RWPE2 (cell line): ENCODE data around the gene CORO2A.

Experiments
- ATAC-seq: fragments of 200-7000 bp; cut with Tn5 transposase; 3 replicates; pipeline ENCODE4 v1.9.1; 2021; ENCODE audit warnings: low read depth
- DNase-seq: peaks from one replicate; pipeline ENCODE4 v3.0.0-alpha.2; 2020; ENCODE audit warnings: low spot score
- H3K27ac ChIP-seq: fragments of 450-650 bp; 2 replicates; pipeline ENCODE4 v1.5.1; 2017; ENCODE audit warnings: mild to moderate bottlenecking; ENCODE audit not compliant: poor library complexity, severe bottlenecking
- H3K27me3 ChIP-seq: fragments of 250-450 bp; sonication (Bioruptor Pico); 2 replicates; pipeline ENCODE4 v1.5.1; 2021; ENCODE audit warnings: mild to moderate bottlenecking, moderate library complexity; ENCODE audit not compliant: insufficient read depth, poor library complexity, severe bottlenecking
- H3K36me3 ChIP-seq: fragments of 250-450 bp; sonication (Bioruptor Pico); 2 replicates; pipeline ENCODE4 v1.5.1; 2020; ENCODE audit warnings: low read depth, mild to moderate bottlenecking, moderate library complexity
- H3K4me1 ChIP-seq: fragments of 250-450 bp; sonication (Bioruptor Pico); 2 replicates; pipeline ENCODE4 v1.5.1; 2021; ENCODE audit warnings: mild to moderate bottlenecking, moderate library complexity; ENCODE audit not compliant: insufficient read depth, poor library complexity, severe bottlenecking
- H3K4me3 ChIP-seq: fragments of 250-450 bp; sonication (Bioruptor Pico); 2 replicates; pipeline ENCODE4 v1.5.1; 2021; ENCODE audit warnings: mild to moderate bottlenecking, moderate library complexity; ENCODE audit not compliant: severe bottlenecking
- H3K9me3 ChIP-seq: fragments of 250-450 bp; sonication (Bioruptor Pico); 2 replicates; pipeline ENCODE4 v1.5.1; 2021; ENCODE audit warnings: mild to moderate bottlenecking, moderate library complexity; ENCODE audit not compliant: severe bottlenecking
- CTCF ChIP-seq: fragments of 450-650 bp; IDR thresholded peaks from one replicate; pipeline ENCODE4 v1.5.1; 2017; ENCODE audit warnings: mild to moderate bottlenecking, moderate library complexity; ENCODE audit not compliant: poor library complexity, severe bottlenecking

Gene CORO2A

DNA sequence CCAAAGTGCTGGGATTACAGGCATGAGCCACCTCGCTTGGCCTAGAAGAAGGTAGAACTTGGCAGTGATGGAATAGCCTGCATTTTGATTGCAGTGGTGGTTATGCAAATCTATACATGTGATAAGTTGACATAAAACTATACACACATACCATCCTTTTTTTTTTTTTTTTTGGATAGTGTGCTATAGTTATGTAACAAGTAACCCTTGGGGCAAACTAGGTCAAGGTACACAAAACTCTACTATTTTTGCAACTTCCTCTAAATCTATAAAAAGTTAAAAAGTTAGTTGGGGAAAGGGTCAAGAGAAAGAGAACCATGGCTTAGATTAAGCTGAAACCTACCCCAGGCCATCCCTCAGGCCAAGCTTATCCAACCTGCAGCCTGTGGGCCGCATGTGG lies 84.5 kb downstream of the CORO2A start:
- H3K9me3 ChIP-seq: no peaks in the 10 kb centered on the region
- H3K4me3 ChIP-seq: no peak overlapping the region
- no peaks in the 10 kb centered on the region for H3K27me3 ChIP-seq
- H3K4me1 ChIP-seq: no peaks in the 10 kb centered on the region
- H3K36me3 ChIP-seq: peaks cover 41% of the 10 kb centered on the region
- no peak for TF ChIP-seq CTCF
- DNase-seq (no peak), ATAC-seq (no peak)
- H3K27ac ChIP-seq: no peak overlapping the region

- ATAC-seq: no peak
- Histone ChIP-seq H3K4me1 (no peaks in the 10 kb centered on the region), H3K27ac (no peak overlapping the region), H3K9me3 (no peaks in the 10 kb centered on the region), H3K4me3 (no peak overlapping the region), H3K27me3 (no peaks in the 10 kb centered on the region), H3K36me3 (peaks cover 39% of the 10 kb centered on the region)
- DNase-seq: no peak
- no peak for TF ChIP-seq CTCF
These were observed 87.4 kb downstream of the CORO2A start for GRCh38 chr9:98105006-98105405.

DNA sequence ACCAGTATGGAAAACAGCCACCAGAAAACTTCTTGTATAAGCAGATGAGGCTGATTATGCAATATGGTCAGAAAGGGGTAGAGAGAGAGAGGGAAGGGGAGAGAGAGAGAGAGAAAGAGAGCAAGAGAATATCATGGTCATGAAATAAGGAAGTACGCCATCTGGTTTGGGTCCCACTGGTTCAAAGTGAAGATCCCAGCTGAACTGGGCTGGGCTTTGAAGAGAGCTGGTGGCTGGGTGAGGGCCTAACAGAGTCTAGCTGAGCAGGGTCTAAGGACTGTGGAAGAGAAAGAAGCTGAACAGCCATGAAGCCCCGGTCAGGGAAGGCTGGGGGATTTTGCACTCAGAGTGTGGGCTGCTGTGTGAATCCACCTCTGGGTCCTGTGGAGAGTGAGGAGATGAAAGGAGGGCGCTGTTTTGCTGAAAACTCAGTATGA lies 88.0 kb downstream of the CORO2A start:
- Histone ChIP-seq H3K27ac (no peak overlapping the region), H3K4me3 (no peak overlapping the region), H3K36me3 (peaks cover 39% of the 10 kb centered on the region), H3K4me1 (no peaks in the 10 kb centered on the region), H3K9me3 (no peaks in the 10 kb centered on the region), H3K27me3 (no peaks in the 10 kb centered on the region)
- no peak for ATAC-seq
- DNase-seq: no peak
- no peak for TF ChIP-seq CTCF

DNA sequence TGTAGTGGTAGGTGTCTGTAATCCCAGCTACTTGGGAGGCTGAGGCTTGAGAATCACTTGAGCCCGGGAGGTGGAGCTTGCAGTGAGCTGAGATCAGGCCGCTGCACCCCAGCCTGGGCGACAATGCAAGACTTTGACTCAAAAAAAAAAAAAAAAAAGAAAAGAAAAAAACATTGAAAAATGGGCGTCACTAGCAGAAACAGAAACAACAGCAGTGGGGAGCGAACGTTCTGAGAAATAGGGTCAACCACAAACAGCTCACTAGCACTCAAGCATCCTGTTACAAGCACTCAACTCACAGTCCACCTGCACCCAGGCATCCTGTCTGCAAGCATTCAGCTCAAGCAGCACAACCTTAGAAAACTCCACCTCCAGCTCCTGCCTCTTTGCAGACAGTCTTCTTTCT lies 90.6 kb downstream of the CORO2A start:
- ATAC-seq (no peak), DNase-seq (no peak)
- no peak overlapping the region for H3K27ac ChIP-seq
- TF ChIP-seq CTCF: no peak
- H3K36me3 ChIP-seq: peaks cover 42% of the 10 kb centered on the region
- no peaks in the 10 kb centered on the region for H3K9me3 ChIP-seq
- no peak overlapping the region for H3K4me3 ChIP-seq
- no peaks in the 10 kb centered on the region for H3K27me3 ChIP-seq
- no peaks in the 10 kb centered on the region for H3K4me1 ChIP-seq

DNA sequence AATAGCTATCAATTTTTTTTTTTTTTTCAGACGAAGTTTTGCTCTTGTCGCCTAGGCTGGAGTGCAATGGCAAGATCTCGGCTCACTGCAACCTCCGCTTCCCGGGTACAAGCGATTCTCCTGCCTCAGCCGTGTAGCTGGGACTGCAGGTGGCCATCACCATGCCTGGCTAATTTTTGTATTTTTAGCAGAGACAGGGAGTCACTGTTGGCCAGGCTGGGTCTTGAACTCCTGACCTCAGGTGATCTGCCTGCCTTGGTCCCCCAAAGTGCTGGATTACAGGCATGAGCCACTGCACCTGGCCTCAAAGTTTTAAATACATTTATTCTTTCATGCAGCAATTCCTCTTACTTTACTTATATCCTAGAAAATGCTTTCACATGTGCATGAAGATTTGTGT lies 91.0 kb downstream of the CORO2A start:
- no peak for DNase-seq
- Histone ChIP-seq H3K36me3 (peaks cover 39% of the 10 kb centered on the region), H3K27ac (no peak overlapping the region), H3K27me3 (no peaks in the 10 kb centered on the region), H3K9me3 (no peaks in the 10 kb centered on the region), H3K4me1 (no peaks in the 10 kb centered on the region), H3K4me3 (no peak overlapping the region)
- TF ChIP-seq CTCF: no peak
- ATAC-seq: no peak
